ENCODE data around the gene ANTXR1. TPM values are rescaled to one million over a fixed set of nuclear protein-coding genes. Genes with fewer than 3 reads are reported as not detected.

Gene ANTXR1
- total and polyA plus RNA-seq, 9 of the 15 experiments (the other 6 are each of a cell fraction or from before 2014, with no cell fraction given), result 0.07 to 1.00 (median 0.54) TPM

DNA sequence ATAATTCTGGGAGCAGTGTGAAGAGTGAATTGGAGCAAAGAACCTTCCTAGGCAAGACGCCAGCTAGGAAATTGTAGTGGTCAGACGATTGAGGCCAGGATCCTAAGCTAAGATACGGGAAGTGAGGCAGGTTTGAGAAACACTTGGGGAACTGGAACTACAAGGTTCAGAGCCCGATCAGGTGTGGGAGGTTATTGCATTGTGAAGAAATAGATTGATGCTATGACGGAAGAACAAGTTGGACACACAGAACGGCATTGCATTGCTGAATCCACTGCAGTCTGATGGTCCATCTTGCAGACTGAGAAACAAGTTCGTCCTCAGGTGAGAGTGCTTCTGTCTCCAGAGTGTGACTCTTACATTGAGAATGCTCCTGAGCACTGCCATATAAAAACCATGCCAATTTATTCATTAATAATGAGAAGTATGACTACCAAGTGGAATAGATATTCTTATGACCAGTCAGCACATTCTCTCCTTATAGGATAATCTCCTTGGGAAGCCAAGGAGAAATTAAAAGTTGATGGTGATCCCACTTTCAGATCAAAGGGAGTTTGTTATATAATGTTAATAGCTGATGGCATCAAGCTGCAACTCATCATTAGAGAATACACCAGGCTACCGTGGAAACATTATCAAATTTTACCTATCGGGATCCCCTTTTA, 30.9 kb downstream of the ANTXR1 start:
- Histone ChIP-seq H3K9me1 (ENCODE audit: control insufficient read depth, insufficient read depth, low read length) (no peaks in the 10 kb centered on the region), H4K20me1 (replicated peaks; ENCODE audit: control insufficient read depth, insufficient read depth, low read length) (no peaks in the 10 kb centered on the region), H3K9me3 (replicated peaks; ENCODE audit: control insufficient read depth, insufficient read depth, low read depth, low read length) (no peaks in the 10 kb centered on the region), H3K4me1 (replicated peaks in 1 of 2; ENCODE audit: control insufficient read depth in 2 of 2, insufficient read depth in 2 of 2, low read length in 2 of 2) (no peaks in the 10 kb centered on the region), H3K4me2 (ENCODE audit: insufficient read depth, low read length) (no peak overlapping the region), H3K36me3 (ENCODE audit: control insufficient read depth, insufficient read depth, low read length) (no peaks in the 10 kb centered on the region), H3K27ac (ENCODE audit: extremely low read depth, low read depth, low read length) (no peak overlapping the region), H2AFZ (ENCODE audit: low read depth, low read length) (no peak overlapping the region), H3K9ac (ENCODE audit: insufficient read depth in 1 of 2, low read depth in 2 of 2, low read length in 2 of 2) (no peak overlapping the region), H3K27me3 (ENCODE audit: control insufficient read depth in 2 of 2, insufficient read depth in 2 of 2, low read length in 2 of 2) (peaks cover 0 to 8% of the 10 kb centered on the region in 2 experiments; a peak in 2 of 5 replicates), H3K79me2 (ENCODE audit: control insufficient read depth, insufficient read depth, low read length) (no peaks in the 10 kb centered on the region), H3K4me3 (no peak overlapping the region)
- TF ChIP-seq FOXK1 (CRISPR knock-in tag; IDR thresholded peaks at IDR 0.05; ENCODE audit: borderline replicate concordance), result no peak
- TF ChIP-seq ZNF316 (IDR thresholded peaks at IDR 0.05), result peak; percentile 46; the same call in 1 of the 2 replicates
- no peak for TF ChIP-seq CCNT2 (IDR thresholded peaks at IDR 0.05; ENCODE audit: borderline replicate concordance, extremely low read depth, insufficient read length, low read depth, low read length)
- TF ChIP-seq POLR2B (IDR thresholded peaks at IDR 0.05; ENCODE audit: low read depth, partially characterized antibody), result no peak
- ChIA-PET POLR2A (interaction anchor here (1.3 kb wide), 1 partner anchor 14 kb away, joined by 3 read pairs; no protein-coding TSS in a partner anchor), CTCF (ENCODE audit: low intra/inter-chr PET ratio) (no interaction called here)
- in situ Hi-C loops (cut with MboI) (loop anchor here (25.0 kb wide), 2 partner anchors 268 to 668 kb away; no protein-coding TSS in a partner anchor), intact Hi-C loops (cut with micrococcal nuclease) (no loop called here)
- 2% methylated on average over 9 of the region's 9 CpGs for WGBS (ENCODE audit: insufficient coverage, low coverage, missing lambda C conversion rate)
- ATAC-seq (no peak), FAIRE-seq (no peak), DNase-seq (ENCODE audit: extremely low read depth in 1 of 4, low spot score in 3 of 4) (no peak)
- BruUV-seq (replicated peaks), result no TSS peak

DNA sequence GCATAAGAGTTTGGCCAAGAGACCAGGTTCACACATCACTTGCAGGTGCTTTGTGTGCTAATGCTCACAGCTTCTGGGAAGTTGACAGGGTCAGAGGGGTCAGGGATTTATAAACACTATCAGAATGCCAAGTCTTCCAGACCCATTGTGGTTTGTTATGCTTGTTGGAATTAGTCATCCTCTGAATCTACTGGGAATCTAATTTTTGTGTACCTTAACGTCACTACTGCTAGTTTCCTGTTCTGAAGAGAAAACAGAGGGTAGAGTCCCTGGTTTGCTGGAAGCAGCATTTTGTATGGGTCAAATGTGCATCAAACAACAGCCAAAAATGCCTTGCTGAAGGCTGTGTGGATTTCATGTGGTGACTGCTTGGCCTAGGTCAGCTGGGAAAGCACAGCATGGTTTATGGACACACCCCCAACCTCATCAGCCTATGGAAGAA, 33.3 kb downstream of the ANTXR1 start:
- Histone ChIP-seq H3K9me1 (ENCODE audit: control insufficient read depth, insufficient read depth, low read length) (no peaks in the 10 kb centered on the region), H3K9me3 (replicated peaks; ENCODE audit: control insufficient read depth, insufficient read depth, low read depth, low read length) (no peaks in the 10 kb centered on the region), H4K20me1 (replicated peaks; ENCODE audit: control insufficient read depth, insufficient read depth, low read length) (no peaks in the 10 kb centered on the region), H3K4me3 (no peak overlapping the region), H3K27me3 (ENCODE audit: control insufficient read depth in 2 of 2, insufficient read depth in 2 of 2, low read length in 2 of 2) (peaks cover 0 to 8% of the 10 kb centered on the region in 2 experiments; a peak in 1 of 5 replicates), H3K36me3 (ENCODE audit: control insufficient read depth, insufficient read depth, low read length) (no peaks in the 10 kb centered on the region), H3K4me1 (replicated peaks in 1 of 2; ENCODE audit: control insufficient read depth in 2 of 2, insufficient read depth in 2 of 2, low read length in 2 of 2) (no peaks in the 10 kb centered on the region), H3K9ac (ENCODE audit: insufficient read depth in 1 of 2, low read depth in 2 of 2, low read length in 2 of 2) (no peak overlapping the region), H3K79me2 (ENCODE audit: control insufficient read depth, insufficient read depth, low read length) (no peaks in the 10 kb centered on the region), H3K27ac (ENCODE audit: extremely low read depth, low read depth, low read length) (no peak overlapping the region), H3K4me2 (ENCODE audit: insufficient read depth, low read length) (no peak overlapping the region), H2AFZ (ENCODE audit: low read depth, low read length) (no peak overlapping the region)
- in situ Hi-C loops (cut with MboI) (loop anchor here (25.0 kb wide), 2 partner anchors 266 to 666 kb away; no protein-coding TSS in a partner anchor), intact Hi-C loops (cut with micrococcal nuclease) (no loop called here)
- no TSS peak for BruUV-seq (replicated peaks)
- FAIRE-seq, result no peak
- 0% methylated on average over 1 of the region's 1 CpG for WGBS (ENCODE audit: insufficient coverage, low coverage, missing lambda C conversion rate)
- POLR2A ChIA-PET, result interaction anchor here (0.8 to 0.9 kb wide), 3 partner anchors 8 to 16 kb away, joined by 3 to 4 read pairs (median 4); no protein-coding TSS in a partner anchor
- no peak for ATAC-seq
- DNase-seq (ENCODE audit: extremely low read depth in 1 of 4, low spot score in 3 of 4), result no peak
- CTCF ChIA-PET (ENCODE audit: low intra/inter-chr PET ratio), result no interaction called here
- TF ChIP-seq EGR1 (conservative IDR thresholded peaks at IDR 0.05) (no peak), NR2F6 (CRISPR knock-in tag; IDR thresholded peaks at IDR 0.05) (no peak), DACH1 (IDR thresholded peaks at IDR 0.05; ENCODE audit: partially characterized antibody) (no peak), SNIP1 (IDR thresholded peaks at IDR 0.05; ENCODE audit: low read depth) (no peak)
- TF ChIP-seq, protein P1, sequence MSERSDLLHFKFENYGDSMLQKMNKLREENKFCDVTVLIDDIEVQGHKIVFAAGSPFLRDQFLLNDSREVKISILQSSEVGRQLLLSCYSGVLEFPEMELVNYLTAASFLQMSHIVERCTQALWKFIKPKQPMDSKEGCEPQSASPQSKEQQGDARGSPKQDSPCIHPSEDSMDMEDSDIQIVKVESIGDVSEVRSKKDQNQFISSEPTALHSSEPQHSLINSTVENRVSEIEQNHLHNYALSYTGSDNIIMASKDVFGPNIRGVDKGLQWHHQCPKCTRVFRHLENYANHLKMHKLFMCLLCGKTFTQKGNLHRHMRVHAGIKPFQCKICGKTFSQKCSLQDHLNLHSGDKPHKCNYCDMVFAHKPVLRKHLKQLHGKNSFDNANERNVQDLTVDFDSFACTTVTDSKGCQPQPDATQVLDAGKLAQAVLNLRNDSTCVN (CRISPR knock-in tag; IDR thresholded peaks at IDR 0.05), result no peak
- TF ChIP-seq, protein P2, sequence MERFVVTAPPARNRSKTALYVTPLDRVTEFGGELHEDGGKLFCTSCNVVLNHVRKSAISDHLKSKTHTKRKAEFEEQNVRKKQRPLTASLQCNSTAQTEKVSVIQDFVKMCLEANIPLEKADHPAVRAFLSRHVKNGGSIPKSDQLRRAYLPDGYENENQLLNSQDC (CRISPR knock-in tag; IDR thresholded peaks at IDR 0.05), result no peak
- TF ChIP-seq, protein P3, sequence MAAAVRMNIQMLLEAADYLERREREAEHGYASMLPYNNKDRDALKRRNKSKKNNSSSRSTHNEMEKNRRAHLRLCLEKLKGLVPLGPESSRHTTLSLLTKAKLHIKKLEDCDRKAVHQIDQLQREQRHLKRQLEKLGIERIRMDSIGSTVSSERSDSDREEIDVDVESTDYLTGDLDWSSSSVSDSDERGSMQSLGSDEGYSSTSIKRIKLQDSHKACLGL (CRISPR knock-in tag; IDR thresholded peaks at IDR 0.05; ENCODE audit: borderline replicate concordance, poor library complexity, severe bottlenecking), result no peak
- TF ChIP-seq, protein P4, sequence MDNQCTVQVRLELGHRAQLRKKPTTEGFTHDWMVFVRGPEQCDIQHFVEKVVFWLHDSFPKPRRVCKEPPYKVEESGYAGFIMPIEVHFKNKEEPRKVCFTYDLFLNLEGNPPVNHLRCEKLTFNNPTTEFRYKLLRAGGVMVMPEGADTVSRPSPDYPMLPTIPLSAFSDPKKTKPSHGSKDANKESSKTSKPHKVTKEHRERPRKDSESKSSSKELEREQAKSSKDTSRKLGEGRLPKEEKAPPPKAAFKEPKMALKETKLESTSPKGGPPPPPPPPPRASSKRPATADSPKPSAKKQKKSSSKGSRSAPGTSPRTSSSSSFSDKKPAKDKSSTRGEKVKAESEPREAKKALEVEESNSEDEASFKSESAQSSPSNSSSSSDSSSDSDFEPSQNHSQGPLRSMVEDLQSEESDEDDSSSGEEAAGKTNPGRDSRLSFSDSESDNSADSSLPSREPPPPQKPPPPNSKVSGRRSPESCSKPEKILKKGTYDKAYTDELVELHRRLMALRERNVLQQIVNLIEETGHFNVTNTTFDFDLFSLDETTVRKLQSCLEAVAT (IDR thresholded peaks at IDR 0.05), result no peak
